ENCODE results near the gene NOP16. TPM values are rescaled to one million over a fixed set of nuclear protein-coding genes. Genes with fewer than 3 reads are reported as not detected.

Gene NOP16
- polyA plus RNA-seq, 2 of the 4 experiments (the other 2 are of a cell fraction): 90.7 to 127 TPM

GRCh38 chr5:176379881-176380280 lies 8.5 kb downstream of the NOP16 start:
- 72% methylated on average over 3 of the region's 3 CpGs for WGBS (ENCODE audit: missing lambda C conversion rate)
- FAIRE-seq: no peak
- Histone ChIP-seq H3K27ac (no peak overlapping the region), H3K9me3 (no peaks in the 10 kb centered on the region), H3K4me3 (no peak overlapping the region), H3K4me1 (no peaks in the 10 kb centered on the region), H3K4me2 (no peak overlapping the region)
- no peak for DNase-seq (ENCODE audit: low read depth in 1 of 2, low spot score in 1 of 2)
- ATAC-seq: no peak
- CTCF ChIA-PET: interaction anchor here (0.6 kb wide), 1 partner anchor 19 kb away, joined by 3 read pairs; no protein-coding TSS in a partner anchor
- POLR2A ChIA-PET: no interaction called here
- TF ChIP-seq KDM1A (IDR thresholded peaks at IDR 0.05; ENCODE audit: low read depth) (no peak), HOXA7 (CRISPR knock-in tag; IDR thresholded peaks at IDR 0.05) (no peak), ZNF302 (CRISPR knock-in tag; IDR thresholded peaks at IDR 0.05) (no peak), CBX8 (IDR thresholded peaks at IDR 0.05) (no peak), RAD21 (conservative IDR thresholded peaks at IDR 0.05 in 1 of 2, IDR thresholded peaks at IDR 0.05 in 1 of 2) (no peak)

- FAIRE-seq (no peak), ATAC-seq (no peak), DNase-seq (ENCODE audit: low read depth in 1 of 2, low spot score in 1 of 2) (no peak)
- POLR2A ChIA-PET: no interaction called here
- H3K4me2 ChIP-seq: no peak overlapping the region
- CTCF ChIA-PET: no interaction called here
- H3K4me1 ChIP-seq: no peaks in the 10 kb centered on the region
- no peak overlapping the region for H3K27ac ChIP-seq
- TF ChIP-seq ELK1 (IDR thresholded peaks at IDR 0.05; ENCODE audit: low read depth, low read length) (no peak), HOXB13 (CRISPR knock-in tag; IDR thresholded peaks at IDR 0.05; ENCODE audit: low read depth) (no peak), SREBF2 (IDR thresholded peaks at IDR 0.05) (no peak), FOSL2 (IDR thresholded peaks at IDR 0.05) (no peak), FOSL2 (CRISPR knock-in tag; IDR thresholded peaks at IDR 0.05) (no peak), MYC (IDR thresholded peaks at IDR 0.05; ENCODE audit: borderline replicate concordance, low read length) (no peak)
- H3K4me3 ChIP-seq: no peak overlapping the region
- H3K9me3 ChIP-seq: no peaks in the 10 kb centered on the region
- 83% methylated on average over 7 of the region's 7 CpGs for WGBS (ENCODE audit: missing lambda C conversion rate)
Observed at GRCh38 chr5:176373100-176373818, 15.1 kb downstream of the NOP16 start.

GRCh38 chr5:176371621-176372539 lies 16.5 kb downstream of the NOP16 start:
- Histone ChIP-seq H3K4me3 (no peak overlapping the region), H3K4me1 (no peaks in the 10 kb centered on the region), H3K27ac (no peak overlapping the region), H3K4me2 (no peak overlapping the region), H3K9me3 (no peaks in the 10 kb centered on the region)
- DNase-seq (ENCODE audit: low read depth in 1 of 2, low spot score in 1 of 2): no peak
- FAIRE-seq: no peak
- no peak; a peak in 1 of 6 replicates for ATAC-seq
- TF ChIP-seq TFCP2L1 (CRISPR knock-in tag; IDR thresholded peaks at IDR 0.05): no peak
- no peak for TF ChIP-seq BCL3 (IDR thresholded peaks at IDR 0.05)
- no peak for TF ChIP-seq CEBPB (IDR thresholded peaks at IDR 0.05)
- no peak for TF ChIP-seq CBX8 (IDR thresholded peaks at IDR 0.05)
- no peak for TF ChIP-seq POLR2A (IDR thresholded peaks at IDR 0.05; ENCODE audit: low read length)
- TF ChIP-seq HDAC2 (IDR thresholded peaks at IDR 0.05): no peak
- TF ChIP-seq BHLHE40 (IDR thresholded peaks at IDR 0.05; ENCODE audit: low read depth, low read length): no peak
- TF ChIP-seq POLR2AphosphoS2 (conservative IDR thresholded peaks at IDR 0.05; ENCODE audit: low read length): no peak
- no peak for TF ChIP-seq FOSB (CRISPR knock-in tag; IDR thresholded peaks at IDR 0.05)
- CTCF ChIA-PET: interaction anchor here (1.4 kb wide), 1 partner anchor 20 kb away, joined by 3 read pairs; no protein-coding TSS in a partner anchor
- POLR2A ChIA-PET: no interaction called here
- 77% methylated on average over 13 of the region's 13 CpGs for WGBS (ENCODE audit: missing lambda C conversion rate)
